Measurements from ENCODE around the gene COX19.
A peak's percentile ranks its signal among the peaks of the same experiment; 100 is the strongest.
"Not testable (repeated sequence)": the region's sequence is repeated elsewhere in the genome, so short reads cannot be mapped to it uniquely, and the experiment has no call there.

Gene COX19

GRCh38 chr7:924541-925231, 50.7 kb downstream of the COX19 start:
- DNase-seq (ENCODE audit: low read depth): no peak

- not testable (repeated sequence) for DNase-seq (ENCODE audit: low read depth)
Measured at GRCh38 chr7:924042-924441, 51.3 kb downstream of the COX19 start.

- peak; percentile 88 for DNase-seq (ENCODE audit: low read depth)
Measured at GRCh38 chr7:923108-924041, 52.0 kb downstream of the COX19 start.

- peak; percentile 47 for DNase-seq (ENCODE audit: low read depth)
Measured at GRCh38 chr7:922334-923107, 52.8 kb downstream of the COX19 start.

GRCh38 chr7:921581-922333, 53.6 kb downstream of the COX19 start:
- no peak for DNase-seq (ENCODE audit: low read depth)

- no peak for DNase-seq (ENCODE audit: low read depth)
Measured at GRCh38 chr7:921071-921461, 54.3 kb downstream of the COX19 start.

GRCh38 chr7:920351-921070, 54.8 kb downstream of the COX19 start:
- no peak for DNase-seq (ENCODE audit: low read depth)

- DNase-seq (ENCODE audit: low read depth): no peak
Measured at GRCh38 chr7:919924-920341, 55.4 kb downstream of the COX19 start.

- no peak for DNase-seq (ENCODE audit: low read depth)
Measured at GRCh38 chr7:919114-919442, 56.3 kb downstream of the COX19 start.

- no peak for DNase-seq (ENCODE audit: low read depth)
Measured at GRCh38 chr7:918441-919113, 56.8 kb downstream of the COX19 start.

- DNase-seq (ENCODE audit: low read depth): no peak
Measured at GRCh38 chr7:918118-918425, 57.3 kb downstream of the COX19 start.

GRCh38 chr7:917255-918117, 57.9 kb downstream of the COX19 start:
- DNase-seq (ENCODE audit: low read depth): no peak

- no peak for DNase-seq (ENCODE audit: low read depth)
Measured at GRCh38 chr7:916291-916941, 58.9 kb downstream of the COX19 start.
